Naive B cell (primary cell): Measurements from ENCODE around the gene TRIM49D1. TPM values are rescaled to one million over a fixed set of nuclear protein-coding genes. Genes with fewer than 3 reads are reported as not detected.
"Not testable (repeated sequence)": the region's sequence is repeated elsewhere in the genome, so short reads cannot be mapped to it uniquely, and the experiment has no call there.

Experiments used
- ATAC-seq, 2 donors: fragments of 150-1000 bp; cut with Tn5 transposase; 2 replicates each; pipeline ENCODE4 v1.10.0; 2021; ENCODE audit warnings: low read depth in 2 of 2, mild to moderate bottlenecking in 2 of 2, moderate library complexity in 2 of 2
- DNase-seq: peaks from one replicate; pipeline ENCODE4 v3.0.0; 2022
- H3K27ac Mint-ChIP-seq, 6 donors: one replicate each; pipeline ENCODE4 v1.8.0; 2020 to 2022; ENCODE audit warnings: mild to moderate bottlenecking in 6 of 6, mixed read lengths in 6 of 6, moderate library complexity in 5 of 6, inconsistent platforms in 2 of 6
- H3K27me3 Mint-ChIP-seq, 3 donors: one replicate each; pipeline ENCODE4 v1.8.0; 2021 to 2022; ENCODE audit warnings: mixed read lengths in 3 of 3, mild to moderate bottlenecking in 1 of 3
- H3K36me3 Mint-ChIP-seq, 2 donors: one replicate each; pipeline ENCODE4 v1.8.0; 2020 to 2022; ENCODE audit warnings: mixed read lengths in 2 of 2, inconsistent platforms in 1 of 2, mild to moderate bottlenecking in 1 of 2
- H3K4me1 Mint-ChIP-seq, 3 donors: one replicate each; pipeline ENCODE4 v1.8.0; 2020 to 2022; ENCODE audit warnings: mixed read lengths in 3 of 3, inconsistent platforms in 1 of 3, mild to moderate bottlenecking in 1 of 3, moderate library complexity in 1 of 3
- H3K4me3 Mint-ChIP-seq, 8 donors: one replicate each; pipeline ENCODE4 v1.8.0; 2020 to 2022; ENCODE audit warnings: mild to moderate bottlenecking in 8 of 8, mixed read lengths in 8 of 8, moderate library complexity in 8 of 8, inconsistent platforms in 2 of 8
- H3K9me3 Mint-ChIP-seq, 7 donors: one replicate each; pipeline ENCODE4 v1.8.0; 2020 to 2022; ENCODE audit warnings: mixed read lengths in 7 of 7, mild to moderate bottlenecking in 5 of 7, inconsistent platforms in 2 of 7, moderate library complexity in 1 of 7
- polyA plus RNA-seq, 6 donors: library from polyadenylated mRNA; unstranded; fragments of 300-500 nt; fragmentation: Illumina TruSeq; gene quantifications; one replicate each; pipeline ENCODE4 v1.2.3, GENCODE V29; 2021; ENCODE audit warnings: low read depth in 6 of 6

Gene TRIM49D1, protein sequence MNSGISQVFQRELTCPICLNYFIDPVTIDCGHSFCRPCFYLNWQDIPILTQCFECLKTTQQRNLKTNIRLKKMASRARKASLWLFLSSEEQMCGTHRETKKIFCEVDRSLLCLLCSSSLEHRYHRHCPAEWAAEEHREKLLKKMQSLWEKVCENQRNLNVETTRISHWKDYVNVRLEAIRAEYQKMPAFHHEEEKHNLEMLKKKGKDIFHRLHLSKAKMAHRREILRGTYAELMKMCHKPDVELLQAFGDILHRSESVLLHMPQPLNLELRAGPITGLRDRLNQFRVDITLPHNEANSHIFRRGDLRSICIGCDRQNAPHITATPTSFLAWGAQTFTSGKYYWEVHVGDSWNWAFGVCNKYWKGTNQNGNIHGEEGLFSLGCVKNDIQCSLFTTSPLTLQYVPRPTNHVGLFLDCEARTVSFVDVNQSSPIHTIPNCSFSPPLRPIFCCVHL
- polyA plus RNA-seq: not detected

DNA sequence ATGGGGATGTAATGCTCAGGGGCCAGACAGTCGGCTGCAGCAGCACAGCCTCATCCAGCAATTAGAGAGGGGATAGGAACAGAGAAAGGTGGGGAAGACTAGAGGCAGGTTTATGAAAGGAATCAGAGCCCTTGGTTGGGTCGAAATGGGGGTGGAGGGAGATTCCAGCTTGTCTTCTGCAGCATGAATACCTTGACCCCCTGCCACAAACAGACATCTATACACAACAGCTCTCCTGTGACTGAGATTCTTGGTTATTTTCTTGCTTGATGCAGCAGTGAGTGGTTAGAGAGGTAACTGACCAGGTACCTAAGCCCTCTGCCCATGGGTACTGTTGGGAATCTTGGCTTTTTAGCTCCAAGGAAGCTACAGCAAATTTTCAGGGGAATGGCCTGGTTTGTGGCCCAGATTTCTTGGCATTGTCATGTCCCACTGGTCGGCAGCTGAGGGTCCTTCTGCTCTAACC, at the start of gene TRIM49D1:
Gene TRIM49D1 (minus strand): TSS at position 51 of the 466 bp plus-strand sequence. CDS start 4,535 bp downstream, outside the sequence.
- no peak within 1 kb of the TSS for H3K27ac Mint-ChIP-seq
- H3K4me3 Mint-ChIP-seq: no peak within 1 kb of the TSS
- ATAC-seq (no peak), DNase-seq (no peak)
- peaks cover 0 to 2% (median 0%) of the 10 kb centered on the region in 7 donors for H3K9me3 Mint-ChIP-seq
- H3K4me1 Mint-ChIP-seq: no peaks in the 10 kb centered on the region
- H3K36me3 Mint-ChIP-seq: no peaks in the 10 kb centered on the region
- H3K27me3 Mint-ChIP-seq: no peaks in the 10 kb centered on the region

DNA sequence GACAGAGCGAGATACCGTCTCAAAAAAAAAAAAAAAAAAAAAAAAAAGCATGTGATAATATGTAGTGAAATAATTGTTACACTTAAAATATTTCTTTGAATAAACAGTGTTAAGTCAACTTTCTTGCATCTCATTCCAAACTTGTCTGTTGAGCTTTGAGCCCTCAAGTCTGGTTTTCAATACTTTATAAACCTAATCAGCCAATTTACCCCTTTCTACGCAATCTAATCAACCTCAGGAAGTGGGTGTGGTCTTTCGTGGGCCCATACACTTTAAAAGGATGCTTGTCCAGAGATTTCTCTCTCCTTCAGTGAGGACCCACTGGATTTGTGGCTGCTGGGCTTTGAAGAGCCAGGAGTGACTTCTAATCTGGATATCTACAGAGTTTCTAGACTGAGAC, 43.7 kb upstream of the TRIM49D1 start, which contains the start of gene TRIM64:
Gene TRIM64 (plus strand): TSS at position 301 of the 400 bp plus-strand sequence. CDS start 2,467 bp downstream, outside the sequence.
- ATAC-seq: not testable (repeated sequence)

DNA sequence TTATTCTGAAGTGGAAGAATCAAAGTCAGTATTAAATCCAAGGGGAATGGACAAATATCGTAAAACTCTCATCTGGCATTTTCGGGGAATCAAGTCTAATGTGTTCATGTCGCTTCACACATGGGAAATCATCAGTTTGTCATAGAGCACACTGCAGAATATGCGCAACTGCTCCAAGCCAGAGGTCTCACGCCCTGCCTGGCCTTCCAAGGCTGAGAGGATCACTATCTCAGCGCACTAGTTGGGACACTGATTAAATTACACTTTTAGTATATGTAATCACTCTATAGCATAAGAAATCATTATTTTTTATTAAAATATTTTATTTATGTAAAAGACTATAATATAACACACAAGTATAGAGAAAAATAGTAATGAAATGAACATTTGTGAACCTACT, 38.8 kb upstream of the TRIM49D1 start:
- H3K4me1 Mint-ChIP-seq, H3K27ac Mint-ChIP-seq, ATAC-seq, H3K4me3 Mint-ChIP-seq, DNase-seq, H3K27me3 Mint-ChIP-seq, H3K9me3 Mint-ChIP-seq, H3K36me3 Mint-ChIP-seq: not testable (repeated sequence)

More for the DNA sequence above, 43.7 kb upstream of the TRIM49D1 start, which contains the start of gene TRIM64:
- H3K27ac Mint-ChIP-seq, H3K36me3 Mint-ChIP-seq, DNase-seq, H3K4me1 Mint-ChIP-seq, H3K9me3 Mint-ChIP-seq, H3K27me3 Mint-ChIP-seq, H3K4me3 Mint-ChIP-seq: not testable (repeated sequence)

DNA sequence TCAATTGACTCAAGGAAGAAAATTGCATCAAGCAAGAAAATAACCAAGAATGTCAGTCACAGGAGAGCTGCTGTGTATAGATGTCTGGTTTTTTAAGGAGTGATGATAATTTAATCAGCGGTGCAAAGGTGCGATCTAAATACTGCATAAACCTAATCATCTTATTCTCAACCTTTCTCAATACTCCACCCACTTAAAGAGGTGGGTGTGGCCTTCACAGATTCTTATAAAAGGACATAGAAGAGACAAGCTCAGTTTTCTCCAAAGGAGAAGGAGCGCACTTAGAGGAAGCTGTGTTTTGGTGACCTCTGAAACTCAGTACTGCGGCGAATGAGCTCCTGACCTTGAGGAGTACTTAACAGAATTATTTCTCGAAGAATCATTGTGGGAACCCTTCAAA, 1.7 kb upstream of the TRIM49D1 start, which contains the start of gene TRIM49D2:
Gene TRIM49D2 (plus strand): TSS at position 301 of the 400 bp plus-strand sequence. CDS start 2,698 bp downstream, outside the sequence.
- not testable (repeated sequence) for H3K27ac Mint-ChIP-seq, ATAC-seq, DNase-seq, H3K27me3 Mint-ChIP-seq, H3K36me3 Mint-ChIP-seq, H3K9me3 Mint-ChIP-seq, H3K4me1 Mint-ChIP-seq, H3K4me3 Mint-ChIP-seq

DNA sequence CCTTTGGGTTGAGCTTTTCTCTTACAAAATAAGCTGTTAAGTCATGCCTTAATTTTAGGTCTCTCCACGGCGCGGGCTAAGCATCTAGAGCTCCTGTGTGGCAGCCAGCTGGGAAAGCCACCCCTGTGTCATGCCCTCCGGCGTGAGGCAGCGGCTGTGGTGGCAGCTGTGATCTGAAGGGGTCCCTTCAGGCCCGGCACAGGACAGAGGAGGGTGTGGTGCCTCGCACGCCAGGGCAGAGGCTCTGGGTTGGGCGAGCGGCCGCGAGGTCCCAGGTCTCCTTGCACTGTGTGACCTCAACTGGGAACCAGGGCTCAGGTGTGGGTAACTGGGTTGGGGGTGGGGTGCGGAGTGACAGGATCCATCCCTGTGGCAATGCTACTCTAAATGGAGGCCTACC, 21.2 kb downstream of the TRIM49D1 start:
- not testable (repeated sequence) for H3K27me3 Mint-ChIP-seq, H3K36me3 Mint-ChIP-seq, H3K27ac Mint-ChIP-seq, DNase-seq, H3K4me3 Mint-ChIP-seq, ATAC-seq, H3K4me1 Mint-ChIP-seq, H3K9me3 Mint-ChIP-seq

DNA sequence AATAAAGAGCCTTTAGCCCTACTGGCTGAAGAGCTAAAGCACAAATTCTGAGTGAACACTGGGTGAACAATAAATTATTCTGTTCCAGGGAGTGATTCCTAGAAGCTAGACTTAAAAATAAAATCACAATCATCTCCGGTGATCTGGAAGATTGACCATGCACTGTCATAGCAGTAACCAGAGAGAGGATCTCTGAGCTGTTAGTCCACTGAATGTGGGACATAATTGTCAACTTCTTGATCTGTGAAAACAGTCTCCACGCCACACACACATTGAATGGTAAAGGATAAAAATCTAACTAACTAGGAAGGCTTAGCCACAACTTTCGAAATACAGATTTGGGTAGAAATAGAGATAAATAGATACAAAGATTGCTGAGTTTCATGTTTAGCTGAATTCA, 28.8 kb downstream of the TRIM49D1 start:
- H3K27ac Mint-ChIP-seq, ATAC-seq, H3K4me1 Mint-ChIP-seq, H3K36me3 Mint-ChIP-seq, H3K9me3 Mint-ChIP-seq, H3K27me3 Mint-ChIP-seq, DNase-seq, H3K4me3 Mint-ChIP-seq: not testable (repeated sequence)

DNA sequence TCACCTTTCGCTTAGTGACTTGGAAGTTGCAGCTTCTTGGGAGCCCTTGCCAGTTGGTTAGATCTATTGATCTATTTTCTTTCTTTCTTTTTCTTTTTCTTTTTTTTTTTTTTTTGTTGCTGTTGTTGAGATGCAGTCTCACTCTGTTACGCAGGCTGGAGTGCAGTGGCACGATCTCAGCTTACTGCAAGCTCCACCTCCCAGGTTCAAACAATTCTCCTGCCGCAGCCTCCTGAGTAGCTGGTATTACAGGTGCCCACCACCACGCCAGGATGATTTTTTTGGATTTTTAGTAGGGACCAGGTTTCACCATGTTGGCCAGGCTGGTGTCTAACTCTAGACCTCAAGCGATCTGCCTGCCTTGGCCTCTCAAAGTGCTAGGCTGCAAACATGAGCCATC, 44.5 kb downstream of the TRIM49D1 start:
- not testable (repeated sequence) for H3K36me3 Mint-ChIP-seq, H3K4me1 Mint-ChIP-seq, DNase-seq, H3K4me3 Mint-ChIP-seq, ATAC-seq, H3K9me3 Mint-ChIP-seq, H3K27me3 Mint-ChIP-seq, H3K27ac Mint-ChIP-seq

DNA sequence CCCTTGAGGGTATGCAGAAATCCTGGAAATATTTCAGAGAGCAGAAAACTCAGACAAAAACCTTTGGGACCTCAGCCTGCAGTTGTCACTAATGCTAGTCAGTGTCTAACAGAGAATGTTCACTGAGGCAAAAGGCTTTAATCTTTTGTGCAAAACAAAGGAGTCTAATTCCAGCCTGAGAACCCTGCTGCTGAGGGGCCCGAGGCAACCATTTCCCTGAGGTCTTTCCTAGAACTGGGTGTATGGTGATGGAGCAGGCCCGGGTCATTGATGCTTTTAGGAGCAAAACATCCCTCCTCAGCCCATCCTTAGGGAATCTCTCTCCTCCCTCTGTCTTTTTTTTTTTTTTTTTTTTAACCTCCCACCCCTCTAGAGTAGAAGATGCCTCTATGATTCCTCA, 49.5 kb downstream of the TRIM49D1 start:
- not testable (repeated sequence) for DNase-seq, H3K4me1 Mint-ChIP-seq, H3K9me3 Mint-ChIP-seq, H3K4me3 Mint-ChIP-seq, H3K36me3 Mint-ChIP-seq, H3K27me3 Mint-ChIP-seq, H3K27ac Mint-ChIP-seq, ATAC-seq

DNA sequence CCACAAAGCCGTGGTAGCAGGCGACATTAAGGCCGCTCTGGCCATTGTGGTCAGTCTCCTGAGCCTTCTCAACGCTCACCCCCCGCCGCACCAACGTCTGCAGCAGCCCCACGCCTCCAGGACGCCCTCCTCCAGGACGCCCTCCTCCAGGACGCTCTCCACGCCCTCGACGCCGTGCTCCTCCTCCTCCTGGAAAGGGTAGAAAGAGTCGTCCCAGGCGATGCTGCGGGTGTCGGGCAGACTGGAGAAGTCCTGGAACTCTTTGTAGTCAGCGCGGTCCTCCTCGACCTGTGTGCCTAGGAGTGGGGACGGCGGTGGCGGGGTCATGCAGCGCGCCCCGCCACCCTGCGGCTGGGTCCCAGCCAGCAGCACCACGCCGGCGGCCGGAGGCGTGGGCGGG, 56.8 kb downstream of the TRIM49D1 start:
- H3K36me3 Mint-ChIP-seq, ATAC-seq, H3K9me3 Mint-ChIP-seq, H3K27me3 Mint-ChIP-seq, H3K27ac Mint-ChIP-seq, H3K4me3 Mint-ChIP-seq, H3K4me1 Mint-ChIP-seq, DNase-seq: not testable (repeated sequence)

DNA sequence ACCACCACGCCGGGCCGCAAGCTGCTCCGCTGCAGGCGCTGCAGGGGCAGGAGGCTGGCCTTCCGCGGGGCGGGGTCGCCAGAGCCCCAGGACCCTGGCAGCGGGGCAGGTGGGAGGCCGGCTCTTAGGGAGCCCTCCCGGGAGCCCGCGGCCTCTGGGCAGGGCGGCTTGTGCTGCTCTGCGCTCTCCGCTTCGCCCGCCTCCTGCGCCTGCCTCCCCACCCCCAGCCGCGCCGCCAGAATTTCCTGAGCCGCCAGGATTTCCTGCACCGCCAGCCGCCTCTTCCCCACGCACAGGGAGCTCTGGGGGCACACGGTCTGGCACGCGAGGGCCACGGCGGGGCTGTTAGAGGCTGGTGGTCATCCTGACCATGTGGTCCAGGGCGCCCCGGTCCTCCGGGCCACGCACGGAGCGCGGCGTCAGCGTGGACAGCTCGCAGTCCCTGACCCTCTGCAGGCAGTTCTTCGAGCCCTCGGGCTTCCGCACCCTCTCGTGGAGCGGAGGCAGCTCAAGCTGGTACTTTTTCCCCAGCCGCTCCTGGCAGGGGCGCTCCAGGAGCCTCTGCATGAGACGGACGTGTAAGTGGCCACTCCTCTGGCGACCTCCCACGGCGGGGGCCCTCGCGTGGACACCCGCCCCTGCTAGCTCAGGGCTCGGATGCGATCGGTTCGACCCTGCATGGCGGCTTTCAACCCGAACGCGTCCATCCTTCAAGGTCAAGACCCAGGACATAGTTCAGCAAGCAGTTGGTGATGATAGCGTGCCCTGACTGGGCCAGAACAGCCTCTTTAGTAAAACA, 57.9 kb downstream of the TRIM49D1 start:
- H3K4me1 Mint-ChIP-seq, H3K27me3 Mint-ChIP-seq, ATAC-seq, H3K9me3 Mint-ChIP-seq, DNase-seq, H3K27ac Mint-ChIP-seq, H3K4me3 Mint-ChIP-seq, H3K36me3 Mint-ChIP-seq: not testable (repeated sequence)

Other genes starting within 250 kb of the TRIM49D1 start
- not detected for gene TRIM77, start 211.9 kb downstream of the TRIM49D1 start, polyA plus RNA-seq
- gene TRIM49, start 113.7 kb downstream of the TRIM49D1 start, polyA plus RNA-seq: not detected
- not detected for gene TRIM64B, start 43.8 kb downstream of the TRIM49D1 start, polyA plus RNA-seq
- not detected for gene TRIM49D2, start 1.8 kb upstream of the TRIM49D1 start, polyA plus RNA-seq
- gene TRIM64, start 43.8 kb upstream of the TRIM49D1 start, polyA plus RNA-seq: not detected
- gene TRIM49C, start 108.9 kb upstream of the TRIM49D1 start, polyA plus RNA-seq: not detected
- not detected for gene UBTFL1, start 163.7 kb upstream of the TRIM49D1 start, polyA plus RNA-seq
- gene NAALAD2, start 212.4 kb upstream of the TRIM49D1 start, polyA plus RNA-seq: under 1 TPM in 3 of 6 donors, not detected in 3; 0.08 to 0.12 (median 0.10) TPM